Astrocyte (in vitro differentiated cells and primary cell): ENCODE measurements around the gene CAND1.

ENCODE experiments used
- CTCF ChIP-seq: IDR thresholded peaks from 2 replicates; pipeline ENCODE4 v1.5.1; 2011; ENCODE audit warnings: low read depth, mild to moderate bottlenecking, inconsistent platforms, low read length, moderate library complexity; ENCODE audit not compliant: insufficient read depth
- EZH2 ChIP-seq: IDR thresholded peaks from 2 replicates; pipeline ENCODE4 v1.6.1; 2012; ENCODE audit warnings: mild to moderate bottlenecking, low read length, inconsistent platforms; ENCODE audit not compliant: insufficient read depth

- TF ChIP-seq CTCF = no peak
- TF ChIP-seq EZH2 = no peak
Observed at GRCh38 chr12:67268335-67268895, 743 bp upstream of the CAND1 start.
